ENCODE measurements around the gene CCDC9. TPM values are rescaled to one million over a fixed set of nuclear protein-coding genes. Genes with fewer than 3 reads are reported as not detected.
A peak's percentile ranks its signal among the peaks of the same experiment; 100 is the strongest.

Gene CCDC9
- polyA plus RNA-seq (2012; ENCODE audit: insufficient read length, low read depth) = 42.1 TPM

DNA sequence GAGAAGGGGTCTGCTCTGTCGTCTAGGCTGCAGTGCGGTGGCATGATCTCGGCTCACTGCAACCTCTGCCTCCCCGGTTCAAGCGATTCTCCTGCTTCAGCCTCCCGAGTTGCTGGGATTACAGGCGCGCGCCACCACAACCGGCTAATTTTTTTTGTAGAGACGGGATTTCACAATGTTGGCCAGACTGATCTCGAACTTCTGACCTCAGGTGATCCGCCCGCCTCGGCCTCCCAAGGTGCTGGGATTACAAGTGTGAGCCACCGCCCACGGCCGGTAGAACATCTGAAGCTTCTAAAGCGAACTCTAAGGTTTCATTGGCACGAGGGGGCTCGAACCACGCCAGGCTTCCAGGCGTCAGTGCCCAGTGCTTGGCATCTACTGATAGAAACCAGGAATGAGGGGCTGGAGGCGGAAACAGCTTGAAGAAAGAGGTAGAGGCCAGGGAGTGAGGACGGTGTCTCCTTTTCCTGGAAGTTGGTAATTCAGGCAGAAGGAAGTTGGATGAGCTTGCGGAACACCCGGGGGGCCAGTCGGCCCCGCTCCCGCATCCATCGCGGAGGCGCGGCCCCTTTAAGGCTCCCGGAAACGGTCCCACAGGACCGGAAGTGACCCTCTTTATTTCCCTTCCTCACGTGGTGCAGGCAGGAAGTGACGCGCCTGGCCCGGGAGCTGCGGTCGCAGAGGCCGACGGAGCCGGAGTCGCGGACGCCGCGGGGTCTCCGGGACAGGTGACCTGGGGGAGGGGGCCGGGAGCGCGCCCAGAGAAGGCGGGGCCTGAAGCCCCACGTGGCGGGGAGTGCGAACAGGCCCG lies at the start of gene CCDC9:
Gene CCDC9 (plus strand): TSS at position 647 of the 814 bp plus-strand sequence. CDS start 1,876 bp downstream, outside the sequence.
- TF ChIP-seq SIN3A (IDR thresholded peaks at IDR 0.05; ENCODE audit: borderline replicate concordance, insufficient read depth, low read length) = peak; percentile 61; the same call in 1 of the 2 replicates
- peak; percentile 59 for TF ChIP-seq FOXP2 (optimal IDR thresholded peaks at IDR 0.05; ENCODE audit: borderline replicate concordance, extremely low read depth, extremely low read length, insufficient read depth)
- peak; percentile 71 for TF ChIP-seq POLR2AphosphoS5 (IDR thresholded peaks at IDR 0.05; ENCODE audit: low read depth, low read length)
- TF ChIP-seq, protein P1, sequence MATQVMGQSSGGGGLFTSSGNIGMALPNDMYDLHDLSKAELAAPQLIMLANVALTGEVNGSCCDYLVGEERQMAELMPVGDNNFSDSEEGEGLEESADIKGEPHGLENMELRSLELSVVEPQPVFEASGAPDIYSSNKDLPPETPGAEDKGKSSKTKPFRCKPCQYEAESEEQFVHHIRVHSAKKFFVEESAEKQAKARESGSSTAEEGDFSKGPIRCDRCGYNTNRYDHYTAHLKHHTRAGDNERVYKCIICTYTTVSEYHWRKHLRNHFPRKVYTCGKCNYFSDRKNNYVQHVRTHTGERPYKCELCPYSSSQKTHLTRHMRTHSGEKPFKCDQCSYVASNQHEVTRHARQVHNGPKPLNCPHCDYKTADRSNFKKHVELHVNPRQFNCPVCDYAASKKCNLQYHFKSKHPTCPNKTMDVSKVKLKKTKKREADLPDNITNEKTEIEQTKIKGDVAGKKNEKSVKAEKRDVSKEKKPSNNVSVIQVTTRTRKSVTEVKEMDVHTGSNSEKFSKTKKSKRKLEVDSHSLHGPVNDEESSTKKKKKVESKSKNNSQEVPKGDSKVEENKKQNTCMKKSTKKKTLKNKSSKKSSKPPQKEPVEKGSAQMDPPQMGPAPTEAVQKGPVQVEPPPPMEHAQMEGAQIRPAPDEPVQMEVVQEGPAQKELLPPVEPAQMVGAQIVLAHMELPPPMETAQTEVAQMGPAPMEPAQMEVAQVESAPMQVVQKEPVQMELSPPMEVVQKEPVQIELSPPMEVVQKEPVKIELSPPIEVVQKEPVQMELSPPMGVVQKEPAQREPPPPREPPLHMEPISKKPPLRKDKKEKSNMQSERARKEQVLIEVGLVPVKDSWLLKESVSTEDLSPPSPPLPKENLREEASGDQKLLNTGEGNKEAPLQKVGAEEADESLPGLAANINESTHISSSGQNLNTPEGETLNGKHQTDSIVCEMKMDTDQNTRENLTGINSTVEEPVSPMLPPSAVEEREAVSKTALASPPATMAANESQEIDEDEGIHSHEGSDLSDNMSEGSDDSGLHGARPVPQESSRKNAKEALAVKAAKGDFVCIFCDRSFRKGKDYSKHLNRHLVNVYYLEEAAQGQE (IDR thresholded peaks at IDR 0.05; ENCODE audit: insufficient read depth in 1 of 2, low read depth in 2 of 2, low read length in 2 of 2) = no peak
- peak; percentile 64; the same call in 1 of the 2 replicates for TF ChIP-seq TAF1 (IDR thresholded peaks at IDR 0.05; ENCODE audit: borderline replicate concordance, insufficient read depth, low read length)

DNA sequence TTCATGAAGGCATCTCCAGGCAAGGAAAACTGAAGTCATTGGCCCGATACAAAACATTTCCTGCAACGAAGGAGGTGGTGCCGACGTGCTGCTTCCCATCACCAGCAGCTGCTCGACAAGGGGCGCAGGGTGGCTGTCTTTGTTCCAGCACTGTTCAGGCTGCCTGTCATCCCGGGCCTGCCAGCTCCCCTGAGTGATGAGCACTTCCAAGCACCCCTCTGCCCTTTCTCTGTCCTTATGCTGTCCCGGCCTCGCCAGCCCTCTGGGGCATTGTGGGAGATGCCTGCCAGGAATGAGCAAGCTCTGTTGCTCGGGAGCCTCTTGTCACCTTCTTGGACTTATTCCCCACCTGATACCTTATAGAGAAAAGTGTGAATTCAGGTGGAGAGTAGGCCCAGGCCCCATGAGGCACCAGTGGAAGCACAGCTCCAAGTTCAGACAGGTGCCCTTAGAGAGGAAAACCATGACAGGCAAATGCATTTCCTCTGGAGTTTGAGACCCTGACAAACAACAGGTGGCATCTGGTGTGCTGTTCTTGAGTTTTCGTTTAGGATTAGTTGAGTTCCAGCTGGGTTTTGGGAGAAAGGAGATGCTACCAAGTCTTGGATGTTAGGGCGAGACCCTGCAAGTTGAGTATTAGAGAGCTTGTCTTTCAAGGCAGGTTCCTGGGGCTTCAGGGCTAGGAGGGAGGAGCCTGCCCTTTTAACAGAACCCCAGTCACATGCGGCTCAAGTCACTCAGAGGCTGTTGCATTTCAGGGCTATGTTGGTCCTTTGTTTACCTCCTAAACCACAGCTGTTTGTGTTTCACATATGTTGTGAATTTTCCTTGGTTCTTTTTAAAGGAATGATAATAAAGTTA lies 46.8 kb upstream of the CCDC9 start:
- TF ChIP-seq, protein P1 (IDR thresholded peaks at IDR 0.05; ENCODE audit: insufficient read depth in 1 of 2, low read depth in 2 of 2, low read length in 2 of 2) = no peak
- no peak for TF ChIP-seq FOXP2 (optimal IDR thresholded peaks at IDR 0.05; ENCODE audit: borderline replicate concordance, extremely low read depth, extremely low read length, insufficient read depth)
- TF ChIP-seq SIN3A (IDR thresholded peaks at IDR 0.05; ENCODE audit: borderline replicate concordance, insufficient read depth, low read length) = no peak
- TF ChIP-seq POLR2AphosphoS5 (IDR thresholded peaks at IDR 0.05; ENCODE audit: low read depth, low read length) = no peak
- no peak for TF ChIP-seq TAF1 (IDR thresholded peaks at IDR 0.05; ENCODE audit: borderline replicate concordance, insufficient read depth, low read length)

DNA sequence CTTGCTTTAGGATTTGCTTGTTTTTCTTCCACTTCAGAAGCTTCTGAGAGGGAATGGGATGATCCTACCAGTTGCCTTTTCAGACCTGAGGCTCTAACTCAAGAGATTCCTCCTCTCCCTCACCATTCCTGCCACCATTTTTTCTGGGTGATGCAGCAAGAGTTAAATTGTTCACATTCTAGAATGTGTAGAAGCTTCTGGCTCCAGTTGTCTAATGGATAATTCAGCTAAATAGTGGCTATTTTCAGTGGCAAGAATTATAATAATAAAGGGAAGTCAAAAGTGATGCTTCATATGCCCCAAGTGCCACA lies 46.2 kb upstream of the CCDC9 start:
- TF ChIP-seq POLR2AphosphoS5 (IDR thresholded peaks at IDR 0.05; ENCODE audit: low read depth, low read length) (no peak), SIN3A (IDR thresholded peaks at IDR 0.05; ENCODE audit: borderline replicate concordance, insufficient read depth, low read length) (no peak), FOXP2 (optimal IDR thresholded peaks at IDR 0.05; ENCODE audit: borderline replicate concordance, extremely low read depth, extremely low read length, insufficient read depth) (no peak), TAF1 (IDR thresholded peaks at IDR 0.05; ENCODE audit: borderline replicate concordance, insufficient read depth, low read length) (no peak)
- TF ChIP-seq, protein P1 (IDR thresholded peaks at IDR 0.05; ENCODE audit: insufficient read depth in 1 of 2, low read depth in 2 of 2, low read length in 2 of 2) = no peak

DNA sequence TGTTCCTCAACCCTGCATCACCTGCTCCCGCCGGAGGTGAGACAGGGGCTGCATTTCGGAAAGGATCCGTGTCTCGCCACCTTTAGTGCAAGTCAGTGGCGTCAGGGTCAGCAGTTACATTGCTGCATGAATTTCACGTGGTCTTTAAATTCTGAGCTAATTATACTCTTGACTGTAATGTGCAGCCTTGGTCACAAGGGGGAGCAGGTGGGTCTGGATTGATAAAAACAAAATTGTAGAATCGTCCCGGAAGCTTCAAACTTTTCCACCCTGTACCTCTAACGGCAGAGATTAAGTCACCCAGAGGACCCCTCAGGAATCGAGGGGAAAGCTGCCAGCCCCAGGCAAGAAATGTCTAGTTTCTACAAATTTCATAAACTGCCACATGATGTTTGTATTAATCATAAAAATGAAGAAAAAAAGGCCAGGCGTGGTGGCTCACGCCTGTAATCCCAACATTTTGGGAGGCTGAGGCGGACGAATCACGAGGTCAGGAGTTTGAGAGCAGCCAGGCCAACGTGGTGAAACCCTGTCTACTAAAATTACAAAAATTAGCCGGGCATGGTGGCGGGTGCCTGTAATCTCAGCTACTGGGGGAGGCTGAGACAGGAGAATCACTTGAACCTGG lies 45.5 kb upstream of the CCDC9 start:
- TF ChIP-seq TAF1 (IDR thresholded peaks at IDR 0.05; ENCODE audit: borderline replicate concordance, insufficient read depth, low read length) = no peak
- TF ChIP-seq, protein P1 (IDR thresholded peaks at IDR 0.05; ENCODE audit: insufficient read depth in 1 of 2, low read depth in 2 of 2, low read length in 2 of 2) = no peak
- TF ChIP-seq FOXP2 (optimal IDR thresholded peaks at IDR 0.05; ENCODE audit: borderline replicate concordance, extremely low read depth, extremely low read length, insufficient read depth) = no peak
- TF ChIP-seq POLR2AphosphoS5 (IDR thresholded peaks at IDR 0.05; ENCODE audit: low read depth, low read length) = no peak
- no peak for TF ChIP-seq SIN3A (IDR thresholded peaks at IDR 0.05; ENCODE audit: borderline replicate concordance, insufficient read depth, low read length)

Measured in PFSK-1 (cell line).